PC-9 (cell line): Measurements from ENCODE around the gene GOLGA8T. TPM values are rescaled to one million over a fixed set of nuclear protein-coding genes. Genes with fewer than 3 reads are reported as not detected.
"Not testable (repeated sequence)": the region's sequence is repeated elsewhere in the genome, so short reads cannot be mapped to it uniquely, and the experiment has no call there.

ENCODE experiments used
- BruUV-seq: library from RNA; stranded (reverse); fragments of 400-500 nt; replicated peaks from 2 replicates; lab custom pipeline; 2021; lab: Mats Ljungman, UMichigan
- CTCF ChIA-PET: fragments of 300-600 bp; sonication (Branson Sonifier 250); formaldehyde crosslinking; loops from one replicate; lab custom pipeline; 2022; ENCODE audit warnings: antibody characterized with exemption; lab: Charles Lee
- POLR2A ChIA-PET: fragments of 300-600 bp; sonication (Branson Sonifier 250); formaldehyde crosslinking; loops from one replicate; lab custom pipeline; 2022; ENCODE audit warnings: antibody characterized with exemption; ENCODE audit not compliant: unreplicated experiment; lab: Charles Lee
- DNase-seq, 2 experiments: peaks; one replicate each; pipeline versions ENCODE4 v3.0.0 to v3.0.0-alpha.2; 2015 to 2022; ENCODE audit warnings: mixed read lengths in 1 of 2
- H2AFZ ChIP-seq: fragments of 200-600 bp; sonication (generic); 2 replicates; pipeline ENCODE4 v1.8.1; 2017; ENCODE audit warnings: antibody characterized with exemption
- H3F3A ChIP-seq: fragments of 200-600 bp; sonication (generic); 2 replicates; pipeline ENCODE4 v1.8.1; 2017; ENCODE audit warnings: antibody characterized with exemption, mild to moderate bottlenecking, low read depth; ENCODE audit not compliant: insufficient read depth
- H3K27ac ChIP-seq: fragments of 200-600 bp; sonication (generic); 2 replicates; pipeline ENCODE4 v1.6.1; 2016; ENCODE audit warnings: mixed run types
- H3K27me3 ChIP-seq: fragments of 200-600 bp; sonication (generic); 2 replicates; pipeline ENCODE4 v1.6.1; 2016; ENCODE audit warnings: low read depth, mixed run types; ENCODE audit not compliant: insufficient read depth
- H3K36me3 ChIP-seq: fragments of 200-600 bp; sonication (generic); 2 replicates; pipeline ENCODE4 v1.6.1; 2016; ENCODE audit warnings: low read depth, mixed run types
- H3K4me1 ChIP-seq: fragments of 200-600 bp; sonication (generic); replicated peaks from 2 replicates; pipeline ENCODE4 v1.6.1; 2016; ENCODE audit warnings: mixed run types; ENCODE audit not compliant: insufficient read depth
- H3K4me2 ChIP-seq: fragments of 200-600 bp; sonication (generic); 2 replicates; pipeline ENCODE4 v1.6.1; 2017; ENCODE audit warnings: mixed run types
- H3K4me3 ChIP-seq: fragments of 200-600 bp; sonication (generic); 2 replicates; pipeline ENCODE4 v1.6.1; 2016; ENCODE audit warnings: mixed run types
- H3K79me2 ChIP-seq: fragments of 200-600 bp; sonication (generic); 2 replicates; pipeline ENCODE4 v1.6.1; 2017; ENCODE audit warnings: low read depth, mixed run types
- H3K9me2 ChIP-seq: fragments of 200-600 bp; sonication (generic); 2 replicates; pipeline ENCODE4 v1.8.1; 2017; ENCODE audit warnings: mild to moderate bottlenecking; ENCODE audit not compliant: insufficient read depth
- H3K9me3 ChIP-seq: fragments of 200-600 bp; sonication (generic); 2 replicates; pipeline ENCODE4 v1.8.1; 2016; ENCODE audit warnings: low read depth; ENCODE audit not compliant: insufficient read depth
- H4K20me1 ChIP-seq: fragments of 200-600 bp; sonication (generic); 2 replicates; pipeline ENCODE4 v1.8.1; 2017; ENCODE audit not compliant: insufficient read depth
- intact Hi-C: fragments of 100-400 bp; cut with micrococcal nuclease; formaldehyde crosslinking; loops from one replicate; pipeline ENCODE4 v1.10.0; 2022; ENCODE audit not compliant: unreplicated experiment
- total RNA-seq: library from RNA; stranded (reverse); gene quantifications from 2 replicates; pipeline ENCODE4 v1.2.3, GENCODE V29; 2021

The GOLGA8T gene
- total RNA-seq, 1 experiment from 2014 or later = not detected

GRCh38 chr15:30187429-30187828 is 52.6 kb downstream of the GOLGA8T start:
- DNase-seq, BruUV-seq, H3K9me3 ChIP-seq, H3F3A ChIP-seq, CTCF ChIA-PET, H3K9me2 ChIP-seq, H2AFZ ChIP-seq, H3K27ac ChIP-seq, H3K4me1 ChIP-seq, H4K20me1 ChIP-seq, H3K4me3 ChIP-seq, POLR2A ChIA-PET, H3K4me2 ChIP-seq, H3K79me2 ChIP-seq, H3K27me3 ChIP-seq, H3K36me3 ChIP-seq, intact Hi-C loops: not testable (repeated sequence)

GRCh38 chr15:30189754-30190153 is 54.9 kb downstream of the GOLGA8T start:
- H3K27me3 ChIP-seq, H3K4me1 ChIP-seq, H2AFZ ChIP-seq, POLR2A ChIA-PET, H4K20me1 ChIP-seq, BruUV-seq, intact Hi-C loops, H3K79me2 ChIP-seq, H3K4me2 ChIP-seq, H3K9me2 ChIP-seq, H3K4me3 ChIP-seq, H3K27ac ChIP-seq, H3F3A ChIP-seq, CTCF ChIA-PET, H3K36me3 ChIP-seq, DNase-seq, H3K9me3 ChIP-seq: not testable (repeated sequence)

GRCh38 chr15:30191143-30191542 is 56.3 kb downstream of the GOLGA8T start:
- H3K9me2 ChIP-seq, DNase-seq, H3K27me3 ChIP-seq, H3K9me3 ChIP-seq, H3K36me3 ChIP-seq, H3K4me1 ChIP-seq, H3K27ac ChIP-seq, H3F3A ChIP-seq, H3K4me3 ChIP-seq, H2AFZ ChIP-seq, BruUV-seq, H3K79me2 ChIP-seq, CTCF ChIA-PET, H3K4me2 ChIP-seq, H4K20me1 ChIP-seq, intact Hi-C loops, POLR2A ChIA-PET: not testable (repeated sequence)

- DNase-seq, H3K9me2 ChIP-seq, H3K79me2 ChIP-seq, H3K4me2 ChIP-seq, H3K27me3 ChIP-seq, POLR2A ChIA-PET, BruUV-seq, H3K9me3 ChIP-seq, H3K36me3 ChIP-seq, H3K4me3 ChIP-seq, H3K27ac ChIP-seq, H3F3A ChIP-seq, CTCF ChIA-PET, H2AFZ ChIP-seq, intact Hi-C loops, H3K4me1 ChIP-seq, H4K20me1 ChIP-seq: not testable (repeated sequence)
Observed at GRCh38 chr15:30191639-30192038, 56.8 kb downstream of the GOLGA8T start.

DNA sequence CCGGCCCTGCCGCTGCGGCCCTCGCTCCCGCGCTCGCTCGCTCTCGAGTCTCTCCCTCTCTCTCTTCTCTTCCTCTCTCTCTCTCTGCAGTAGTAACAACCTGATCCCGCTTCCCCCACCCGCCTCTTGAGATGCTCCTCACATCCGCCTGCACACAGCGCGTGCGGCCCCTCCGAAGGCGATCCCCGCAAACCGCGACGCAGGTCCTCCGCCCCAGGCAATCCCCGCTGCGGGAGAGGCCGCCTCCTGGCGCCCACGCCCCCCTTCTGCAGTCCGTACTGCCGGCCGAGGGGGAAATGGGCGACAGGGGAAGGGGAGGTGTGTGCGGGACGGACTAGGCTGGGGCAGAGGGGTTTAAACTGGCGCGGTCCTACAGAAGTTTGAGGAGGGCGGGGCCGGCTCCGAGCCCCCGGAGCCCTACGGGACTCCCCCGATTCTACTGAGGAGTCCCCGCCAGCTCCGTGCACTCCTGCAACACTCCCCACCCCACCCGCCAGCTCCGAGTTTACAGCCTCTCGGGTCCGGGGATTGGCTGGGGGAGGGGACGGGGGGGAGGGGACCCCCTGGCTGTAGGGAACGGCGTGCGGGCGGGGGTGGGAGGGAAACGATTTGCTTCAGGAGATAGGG is 57.4 kb downstream of the GOLGA8T start:
- not testable (repeated sequence) for H3K4me2 ChIP-seq, H3K4me3 ChIP-seq, BruUV-seq

DNA sequence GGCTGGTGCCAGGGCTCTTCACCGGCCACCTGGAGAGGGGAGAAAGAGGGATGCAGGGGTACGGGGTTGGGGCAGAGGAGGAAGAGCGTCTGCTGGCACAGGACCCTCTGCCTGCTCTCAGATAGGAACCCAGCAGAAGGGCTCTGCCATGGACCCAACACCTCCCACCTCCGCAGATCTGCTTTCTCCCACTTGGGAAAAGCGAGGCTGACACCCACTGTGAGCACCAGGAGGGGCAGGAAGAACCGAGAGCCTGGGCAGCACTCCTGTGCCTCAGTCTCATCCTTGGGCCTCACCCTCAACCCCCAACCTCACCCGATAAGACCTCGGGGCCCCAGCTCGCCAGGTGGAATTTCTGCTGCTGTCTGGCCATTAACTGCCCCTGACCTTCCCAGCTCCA is 58.0 kb downstream of the GOLGA8T start:
- H3F3A ChIP-seq, H2AFZ ChIP-seq, H3K36me3 ChIP-seq, H3K27me3 ChIP-seq, CTCF ChIA-PET, H4K20me1 ChIP-seq, H3K4me2 ChIP-seq, intact Hi-C loops, H3K79me2 ChIP-seq, POLR2A ChIA-PET, BruUV-seq, H3K27ac ChIP-seq, DNase-seq, H3K4me3 ChIP-seq, H3K9me2 ChIP-seq, H3K4me1 ChIP-seq, H3K9me3 ChIP-seq: not testable (repeated sequence)

More for the DNA sequence above, 57.4 kb downstream of the GOLGA8T start:
- H3K4me1 ChIP-seq, H3K27ac ChIP-seq, DNase-seq, H3K9me3 ChIP-seq, H2AFZ ChIP-seq, H3K79me2 ChIP-seq, POLR2A ChIA-PET, H4K20me1 ChIP-seq, H3K36me3 ChIP-seq, H3K27me3 ChIP-seq, H3K9me2 ChIP-seq, H3F3A ChIP-seq, CTCF ChIA-PET, intact Hi-C loops: not testable (repeated sequence)
